ENCODE data around the gene VPS13D. TPM values are rescaled to one million over a fixed set of nuclear protein-coding genes. Genes with fewer than 3 reads are reported as not detected.

VPS13D gene
- total and polyA plus RNA-seq, 10 of the 15 experiments (the other 5 are each of a cell fraction or from before 2014, with no cell fraction given), result 1.4 to 16.9 (median 8.5) TPM

DNA sequence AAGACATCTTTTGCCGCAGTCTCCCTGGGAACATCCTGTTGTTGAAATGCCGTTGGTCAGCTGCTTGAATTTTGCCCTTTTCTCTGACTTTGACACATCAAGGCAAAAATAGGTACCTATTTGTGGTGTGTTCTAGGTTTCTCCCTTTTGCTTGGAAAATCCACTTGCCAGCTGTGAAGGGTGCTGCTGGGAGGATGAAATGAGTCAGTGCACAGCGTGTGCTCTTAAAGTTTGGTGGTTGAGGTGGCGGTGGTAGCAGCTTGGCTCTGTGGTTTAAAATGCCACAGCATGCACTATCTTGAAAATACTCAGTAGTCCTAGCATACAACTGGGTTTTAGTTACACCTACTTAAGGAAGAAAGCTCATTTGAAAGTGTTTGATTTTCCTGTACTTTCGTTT is 204.3 kb downstream of the VPS13D start (continued):
- TF ChIP-seq SRF (IDR thresholded peaks at IDR 0.05; ENCODE audit: low read depth in 2 of 2, low read length in 2 of 2) (no peak), DPF2 (IDR thresholded peaks at IDR 0.05) (peak; percentile 78), RBBP5 (conservative IDR thresholded peaks at IDR 0.05) (no peak), POLR2AphosphoS5 (IDR thresholded peaks at IDR 0.05; ENCODE audit: low read length) (no peak), EGR1 (IDR thresholded peaks at IDR 0.05; ENCODE audit: borderline replicate concordance in 1 of 2, low read depth in 2 of 2, low read length in 2 of 2) (no peak), RAD51 (IDR thresholded peaks at IDR 0.05) (no peak), NFYA (IDR thresholded peaks at IDR 0.05; ENCODE audit: borderline replicate concordance, low read depth, low read length) (no peak), MEF2A (IDR thresholded peaks at IDR 0.05; ENCODE audit: insufficient read depth, low read depth, low read length) (peak; percentile 67; the same call in 1 of the 2 replicates), SREBF1 (IDR thresholded peaks at IDR 0.05; ENCODE audit: low read length) (no peak), HDAC2 (IDR thresholded peaks at IDR 0.05) (no peak), ZNF687 (IDR thresholded peaks at IDR 0.05) (no peak), MTA2 (IDR thresholded peaks at IDR 0.05; ENCODE audit: low read depth) (peak; percentile 81), ZBED1 (IDR thresholded peaks at IDR 0.05; ENCODE audit: borderline replicate concordance) (peak; percentile 42; the same call in 1 of the 2 replicates), STAT1 (conservative IDR thresholded peaks at IDR 0.05) (no peak), USF2 (IDR thresholded peaks at IDR 0.05; ENCODE audit: borderline replicate concordance, low read depth, low read length) (no peak), CBX3 (IDR thresholded peaks at IDR 0.05; ENCODE audit: borderline replicate concordance, low read depth) (no peak), YY1 (IDR thresholded peaks at IDR 0.05; ENCODE audit: low read depth, low read length) (no peak), NFXL1 (IDR thresholded peaks at IDR 0.05; ENCODE audit: borderline replicate concordance) (no peak), GABPA (IDR thresholded peaks at IDR 0.05; ENCODE audit: low read depth) (no peak), NR2C1 (IDR thresholded peaks at IDR 0.05) (no peak)
- TF ChIP-seq, protein P1, sequence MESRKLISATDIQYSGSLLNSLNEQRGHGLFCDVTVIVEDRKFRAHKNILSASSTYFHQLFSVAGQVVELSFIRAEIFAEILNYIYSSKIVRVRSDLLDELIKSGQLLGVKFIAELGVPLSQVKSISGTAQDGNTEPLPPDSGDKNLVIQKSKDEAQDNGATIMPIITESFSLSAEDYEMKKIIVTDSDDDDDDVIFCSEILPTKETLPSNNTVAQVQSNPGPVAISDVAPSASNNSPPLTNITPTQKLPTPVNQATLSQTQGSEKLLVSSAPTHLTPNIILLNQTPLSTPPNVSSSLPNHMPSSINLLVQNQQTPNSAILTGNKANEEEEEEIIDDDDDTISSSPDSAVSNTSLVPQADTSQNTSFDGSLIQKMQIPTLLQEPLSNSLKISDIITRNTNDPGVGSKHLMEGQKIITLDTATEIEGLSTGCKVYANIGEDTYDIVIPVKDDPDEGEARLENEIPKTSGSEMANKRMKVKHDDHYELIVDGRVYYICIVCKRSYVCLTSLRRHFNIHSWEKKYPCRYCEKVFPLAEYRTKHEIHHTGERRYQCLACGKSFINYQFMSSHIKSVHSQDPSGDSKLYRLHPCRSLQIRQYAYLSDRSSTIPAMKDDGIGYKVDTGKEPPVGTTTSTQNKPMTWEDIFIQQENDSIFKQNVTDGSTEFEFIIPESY (IDR thresholded peaks at IDR 0.05), result no peak
- TF ChIP-seq, protein P2, sequence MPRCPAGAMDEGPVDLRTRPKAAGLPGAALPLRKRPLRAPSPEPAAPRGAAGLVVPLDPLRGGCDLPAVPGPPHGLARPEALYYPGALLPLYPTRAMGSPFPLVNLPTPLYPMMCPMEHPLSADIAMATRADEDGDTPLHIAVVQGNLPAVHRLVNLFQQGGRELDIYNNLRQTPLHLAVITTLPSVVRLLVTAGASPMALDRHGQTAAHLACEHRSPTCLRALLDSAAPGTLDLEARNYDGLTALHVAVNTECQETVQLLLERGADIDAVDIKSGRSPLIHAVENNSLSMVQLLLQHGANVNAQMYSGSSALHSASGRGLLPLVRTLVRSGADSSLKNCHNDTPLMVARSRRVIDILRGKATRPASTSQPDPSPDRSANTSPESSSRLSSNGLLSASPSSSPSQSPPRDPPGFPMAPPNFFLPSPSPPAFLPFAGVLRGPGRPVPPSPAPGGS (IDR thresholded peaks at IDR 0.05; ENCODE audit: borderline replicate concordance, insufficient read depth, low read depth, low read length, poor library complexity, severe bottlenecking), result peak; percentile 32
